ENCODE measurements around the gene SLCO1B3. TPM values are rescaled to one million over a fixed set of nuclear protein-coding genes. Genes with fewer than 3 reads are reported as not detected.

SLCO1B3 gene
- polyA plus RNA-seq, 6 donors from 2014 or later, result not detected

DNA sequence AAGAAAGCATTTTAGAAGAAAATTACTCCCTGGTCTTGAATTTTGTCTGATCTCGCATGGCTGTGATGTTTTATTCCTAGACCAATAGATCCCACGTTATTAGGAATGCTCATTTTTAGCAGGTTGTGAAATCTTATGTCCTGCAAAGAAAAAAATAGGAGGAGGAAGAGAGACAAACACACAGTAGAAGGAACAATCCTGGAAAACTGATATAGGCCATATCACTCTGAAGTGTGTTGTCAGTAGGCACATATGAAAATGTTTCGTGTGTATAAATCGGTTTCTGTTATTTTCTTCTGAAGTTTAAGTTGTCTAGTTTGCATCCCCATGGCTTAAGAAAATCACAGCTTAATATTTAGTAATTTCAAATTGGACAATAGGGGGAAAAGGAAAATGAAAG, 12.4 kb downstream of the SLCO1B3 start:
- H3K27ac Mint-ChIP-seq, result no peak overlapping the region
- no peaks in the 10 kb centered on the region for H3K27me3 Mint-ChIP-seq
- H3K9me3 Mint-ChIP-seq, result peaks cover 7 to 28% (median 9%) of the 10 kb centered on the region in 7 donors
- no peak for ATAC-seq (ENCODE audit: low read depth in 2 of 2)
- H3K36me3 Mint-ChIP-seq, result no peaks in the 10 kb centered on the region
- no peak overlapping the region for H3K4me3 Mint-ChIP-seq
- DNase-seq, result no peak
- no peaks in the 10 kb centered on the region for H3K4me1 Mint-ChIP-seq

DNA sequence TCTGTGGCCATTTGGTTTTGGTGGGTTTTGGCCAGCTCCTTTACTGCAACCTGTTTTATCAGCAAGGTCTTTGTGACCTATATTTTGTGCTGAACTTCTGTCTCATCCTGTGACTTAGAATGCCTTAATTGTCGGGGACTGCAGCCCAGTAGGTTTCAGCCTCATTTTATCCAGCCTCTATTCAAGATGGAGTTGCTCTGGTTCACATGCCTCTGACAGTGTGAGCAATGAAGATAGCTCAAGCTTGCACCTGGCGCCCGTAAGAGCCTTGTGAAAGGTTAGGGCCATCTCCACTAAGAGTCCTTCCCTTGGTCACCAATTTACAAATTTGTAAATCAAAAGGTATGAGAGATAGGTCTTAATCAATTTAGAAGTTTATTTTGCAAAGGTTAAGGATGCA, 19.4 kb downstream of the SLCO1B3 start:
- no peak overlapping the region for H3K4me3 Mint-ChIP-seq
- ATAC-seq (ENCODE audit: low read depth in 2 of 2), result no peak
- H3K36me3 Mint-ChIP-seq, result no peaks in the 10 kb centered on the region
- H3K9me3 Mint-ChIP-seq, result peaks cover 0 to 3% (median 0%) of the 10 kb centered on the region in 7 donors
- no peaks in the 10 kb centered on the region for H3K27me3 Mint-ChIP-seq
- H3K4me1 Mint-ChIP-seq, result no peaks in the 10 kb centered on the region
- no peak overlapping the region for H3K27ac Mint-ChIP-seq
- DNase-seq, result no peak

DNA sequence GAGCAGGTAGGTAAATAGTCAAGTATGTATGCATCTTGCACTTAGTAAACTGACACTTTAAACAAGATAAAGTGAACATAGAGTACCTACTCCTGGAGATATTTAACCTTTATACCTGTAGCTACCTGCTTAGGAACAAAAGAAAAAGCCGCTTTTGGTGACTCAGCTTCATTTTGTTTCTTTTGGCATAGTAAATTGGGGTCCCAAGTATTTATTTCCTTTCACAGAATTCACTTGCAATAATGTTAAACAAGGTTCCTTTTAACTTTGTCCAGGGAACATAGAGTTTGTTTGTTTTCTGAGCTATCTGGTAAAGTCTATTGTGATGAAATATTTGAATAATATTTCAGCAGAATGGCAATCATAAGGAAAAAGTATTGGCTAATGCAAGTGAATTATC, 20.0 kb downstream of the SLCO1B3 start:
- no peak overlapping the region for H3K27ac Mint-ChIP-seq
- ATAC-seq (ENCODE audit: low read depth in 2 of 2) (no peak), DNase-seq (no peak)
- H3K4me1 Mint-ChIP-seq, result no peaks in the 10 kb centered on the region
- no peak overlapping the region for H3K4me3 Mint-ChIP-seq
- H3K36me3 Mint-ChIP-seq, result no peaks in the 10 kb centered on the region
- no peaks in the 10 kb centered on the region for H3K27me3 Mint-ChIP-seq
- H3K9me3 Mint-ChIP-seq, result peaks cover 0 to 6% (median 0%) of the 10 kb centered on the region in 7 donors

DNA sequence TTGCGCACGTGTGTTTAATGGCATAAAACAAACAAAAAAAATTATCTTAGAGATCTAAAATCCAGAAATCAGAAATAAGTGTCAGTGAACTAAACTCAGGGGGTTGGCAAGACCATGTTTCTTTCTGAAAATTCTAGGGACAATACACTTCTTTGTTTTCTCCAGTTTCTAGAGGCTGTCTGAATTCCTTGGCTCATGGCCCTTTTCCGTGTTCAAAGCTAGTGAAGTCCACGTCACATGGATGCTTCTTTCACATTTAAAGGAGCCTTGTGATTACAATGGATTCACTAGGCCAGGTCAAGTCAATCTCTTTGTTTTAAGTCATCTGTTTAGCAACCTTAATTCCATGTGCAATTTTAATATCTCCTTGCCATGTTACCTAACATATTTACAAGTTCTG, 22.4 kb downstream of the SLCO1B3 start:
- Mint-ChIP-seq H3K4me1 (no peaks in the 10 kb centered on the region), H3K9me3 (peaks cover 0 to 9% (median 0%) of the 10 kb centered on the region in 7 donors), H3K36me3 (no peaks in the 10 kb centered on the region), H3K4me3 (no peak overlapping the region), H3K27me3 (no peaks in the 10 kb centered on the region), H3K27ac (no peak overlapping the region)
- ATAC-seq (ENCODE audit: low read depth in 2 of 2) (no peak), DNase-seq (no peak)

DNA sequence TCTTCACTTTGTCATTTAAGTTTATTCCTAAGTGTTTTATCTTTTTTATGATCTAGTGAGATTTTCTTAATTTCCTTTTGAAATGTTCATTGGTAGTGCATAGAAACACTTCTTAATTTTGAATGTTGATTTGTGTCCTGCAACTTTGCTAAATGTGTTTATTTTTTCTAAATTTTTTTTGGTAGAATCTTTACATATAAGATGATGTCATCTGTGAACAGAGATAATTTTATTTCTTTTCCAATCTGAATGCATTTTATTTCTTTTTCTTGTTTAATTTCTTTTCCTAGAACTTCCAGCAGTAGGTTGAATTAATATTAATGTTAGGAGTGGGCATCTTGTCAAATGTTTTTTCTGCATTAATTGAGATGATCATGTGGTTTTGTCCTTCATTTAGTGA, 42.1 kb downstream of the SLCO1B3 start:
- no peak overlapping the region for H3K4me3 Mint-ChIP-seq
- ATAC-seq (ENCODE audit: low read depth in 2 of 2) (no peak), DNase-seq (no peak)
- no peak overlapping the region for H3K27ac Mint-ChIP-seq
- H3K9me3 Mint-ChIP-seq, result peaks cover 0 to 16% (median 7%) of the 10 kb centered on the region in 7 donors
- no peaks in the 10 kb centered on the region for H3K4me1 Mint-ChIP-seq
- H3K27me3 Mint-ChIP-seq, result no peaks in the 10 kb centered on the region
- H3K36me3 Mint-ChIP-seq, result no peaks in the 10 kb centered on the region

DNA sequence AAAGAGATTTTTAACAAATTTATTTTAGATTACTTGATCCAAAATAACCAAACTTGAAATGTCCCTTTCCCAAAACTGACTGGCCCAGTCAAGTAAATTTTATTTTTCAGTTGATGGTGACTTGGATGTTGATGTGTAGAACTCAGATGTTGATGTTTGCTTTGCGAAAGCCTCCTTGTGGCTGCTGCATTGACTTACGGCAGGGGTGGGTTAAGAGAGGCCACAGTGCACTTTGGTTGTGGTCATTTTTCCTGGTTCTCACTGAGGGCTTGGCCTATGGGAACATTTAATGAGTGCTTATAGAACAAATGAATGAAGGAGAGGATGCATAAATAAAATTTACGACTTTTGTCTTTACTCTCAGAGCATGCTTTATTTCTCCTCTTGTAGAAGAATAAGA, 52.6 kb downstream of the SLCO1B3 start:
- no peaks in the 10 kb centered on the region for H3K36me3 Mint-ChIP-seq
- peaks cover 0 to 10% (median 4%) of the 10 kb centered on the region in 7 donors for H3K9me3 Mint-ChIP-seq
- H3K27me3 Mint-ChIP-seq, result no peaks in the 10 kb centered on the region
- H3K27ac Mint-ChIP-seq, result no peak overlapping the region
- H3K4me1 Mint-ChIP-seq, result no peaks in the 10 kb centered on the region
- DNase-seq (no peak), ATAC-seq (ENCODE audit: low read depth in 2 of 2) (no peak)
- H3K4me3 Mint-ChIP-seq, result no peak overlapping the region

DNA sequence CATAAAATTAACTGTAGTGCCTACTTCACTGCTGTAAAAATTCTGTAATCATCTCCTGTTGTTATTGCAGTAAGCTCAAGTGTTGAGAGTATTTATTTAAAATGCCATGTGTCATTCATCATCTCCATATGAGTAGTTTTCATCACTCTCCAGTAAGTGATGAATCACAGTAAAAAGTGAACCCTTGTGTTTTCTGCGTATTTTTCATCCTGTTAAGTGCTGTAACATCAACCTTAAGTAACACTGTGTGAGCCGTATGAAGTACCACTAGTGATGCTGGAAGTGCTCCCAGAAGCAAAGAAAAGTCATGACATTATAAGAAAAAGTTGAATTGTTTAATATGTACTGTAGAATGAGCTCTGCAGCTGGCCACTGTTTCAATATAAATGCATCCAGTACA, 55.4 kb downstream of the SLCO1B3 start:
- DNase-seq, result no peak
- ATAC-seq (ENCODE audit: low read depth in 2 of 2), result no peak
- Mint-ChIP-seq H3K27ac (no peak overlapping the region), H3K9me3 (peaks cover 0 to 8% (median 4%) of the 10 kb centered on the region in 7 donors), H3K4me3 (no peak overlapping the region), H3K4me1 (no peaks in the 10 kb centered on the region), H3K27me3 (no peaks in the 10 kb centered on the region), H3K36me3 (no peaks in the 10 kb centered on the region)

DNA sequence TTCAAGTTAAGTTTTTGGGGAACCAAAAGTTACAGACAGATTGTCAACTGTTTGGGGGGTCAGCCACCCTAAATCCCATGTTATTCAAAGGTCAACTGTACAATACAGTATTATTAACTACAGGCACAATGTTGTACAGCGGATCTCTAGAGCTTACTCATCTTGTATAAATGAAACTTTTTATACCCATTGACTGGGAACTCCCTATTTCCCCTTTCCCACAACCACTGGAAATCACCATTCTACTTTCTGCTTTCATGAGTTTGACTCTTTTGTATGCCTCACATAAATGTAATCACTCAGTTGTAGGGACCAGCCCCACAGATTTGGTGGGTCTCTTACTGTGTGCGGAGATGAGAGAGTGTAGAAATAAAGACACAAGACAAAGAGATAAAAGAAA, 57.8 kb downstream of the SLCO1B3 start:
- Mint-ChIP-seq H3K27ac (no peak overlapping the region), H3K36me3 (no peaks in the 10 kb centered on the region), H3K4me3 (no peak overlapping the region), H3K27me3 (no peaks in the 10 kb centered on the region), H3K9me3 (peaks cover 0 to 8% (median 4%) of the 10 kb centered on the region in 7 donors), H3K4me1 (no peaks in the 10 kb centered on the region)
- DNase-seq, result no peak
- ATAC-seq (ENCODE audit: low read depth in 2 of 2), result no peak

DNA sequence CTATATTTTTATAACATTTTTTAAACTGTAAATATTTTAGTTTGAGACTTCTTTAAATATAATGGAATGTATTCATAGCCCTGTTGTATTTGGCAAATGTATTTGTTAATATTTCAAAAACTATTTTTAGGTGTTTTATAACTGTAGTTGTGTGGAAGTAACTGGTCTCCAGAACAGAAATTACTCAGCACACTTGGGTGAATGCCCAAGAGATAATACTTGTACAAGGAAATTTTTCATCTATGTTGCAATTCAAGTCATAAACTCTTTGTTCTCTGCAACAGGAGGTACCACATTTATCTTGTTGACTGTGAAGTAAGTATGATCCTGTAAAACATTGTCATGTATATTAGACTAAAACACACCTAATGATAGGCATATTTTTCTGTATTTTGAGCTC, 72.8 kb downstream of the SLCO1B3 start:
- Mint-ChIP-seq H3K4me1 (no peaks in the 10 kb centered on the region), H3K27me3 (no peaks in the 10 kb centered on the region), H3K36me3 (no peaks in the 10 kb centered on the region), H3K27ac (no peak overlapping the region), H3K4me3 (no peak overlapping the region), H3K9me3 (peaks cover 0 to 10% (median 3%) of the 10 kb centered on the region in 7 donors)
- DNase-seq, result no peak
- ATAC-seq (ENCODE audit: low read depth in 2 of 2), result no peak

DNA sequence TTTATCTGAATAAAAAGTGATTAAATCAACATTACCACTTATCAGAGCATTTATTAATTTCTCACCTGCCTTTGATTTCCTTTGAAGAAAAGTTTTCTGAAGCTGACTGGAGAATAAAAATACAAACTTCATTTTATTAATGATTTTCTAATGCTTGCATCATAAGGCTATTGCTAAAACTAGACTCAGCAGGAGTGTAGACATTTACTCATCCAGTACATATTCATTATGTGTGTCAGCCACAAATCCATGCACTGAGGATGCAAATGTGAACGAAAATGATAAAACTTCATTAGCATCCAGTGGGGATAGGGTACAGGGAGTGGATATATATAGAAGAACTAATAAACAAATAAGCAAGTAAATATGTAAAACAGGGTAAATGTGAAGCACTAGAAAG, 74.6 kb downstream of the SLCO1B3 start:
- Mint-ChIP-seq H3K4me3 (no peak overlapping the region), H3K27ac (no peak overlapping the region), H3K27me3 (no peaks in the 10 kb centered on the region), H3K9me3 (peaks cover 1 to 17% (median 9%) of the 10 kb centered on the region in 7 donors), H3K4me1 (no peaks in the 10 kb centered on the region), H3K36me3 (no peaks in the 10 kb centered on the region)
- ATAC-seq (ENCODE audit: low read depth in 2 of 2) (no peak), DNase-seq (no peak)

DNA sequence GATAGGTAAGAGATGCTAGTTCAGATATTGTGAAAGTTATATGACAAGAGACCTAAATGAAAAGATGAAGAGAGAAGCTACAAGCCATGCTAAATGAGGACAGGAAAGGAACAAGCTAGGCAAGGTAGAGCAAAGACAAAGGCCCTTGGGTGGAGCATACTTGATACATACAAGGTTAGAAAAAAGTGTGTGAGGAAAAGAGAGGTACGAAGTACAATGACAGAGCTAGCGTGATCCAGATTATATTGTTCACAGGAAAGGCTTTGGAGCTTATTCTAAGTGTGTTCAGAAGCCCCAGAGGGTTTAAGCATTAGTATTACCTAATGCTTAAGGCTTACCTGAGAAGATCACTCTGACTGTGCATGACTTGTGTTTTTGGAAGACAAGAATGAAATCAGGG, 75.0 kb downstream of the SLCO1B3 start:
- Mint-ChIP-seq H3K36me3 (no peaks in the 10 kb centered on the region), H3K4me3 (no peak overlapping the region), H3K9me3 (peaks cover 1 to 21% (median 9%) of the 10 kb centered on the region in 7 donors), H3K27me3 (no peaks in the 10 kb centered on the region), H3K4me1 (no peaks in the 10 kb centered on the region), H3K27ac (no peak overlapping the region)
- no peak for ATAC-seq (ENCODE audit: low read depth in 2 of 2)
- no peak for DNase-seq

DNA sequence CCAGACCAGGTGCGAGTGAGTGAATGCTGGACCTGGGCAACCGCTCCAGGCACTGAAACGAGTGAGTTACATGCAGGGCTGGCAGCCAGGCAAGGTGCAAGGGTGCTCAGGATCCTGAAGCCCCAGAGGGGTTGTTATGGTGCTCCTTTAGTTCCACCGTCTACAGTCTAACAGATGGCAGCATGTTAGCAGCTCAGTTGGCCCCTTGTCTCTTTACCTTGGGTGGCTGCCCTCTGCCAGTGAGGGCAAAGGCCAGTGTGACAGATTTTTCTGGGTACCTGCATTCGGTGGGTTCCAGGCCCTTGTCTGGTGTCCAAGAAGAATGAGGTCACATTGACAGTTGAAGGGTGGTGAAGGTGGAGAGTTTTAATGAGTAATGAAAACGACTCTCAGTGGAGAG, 106.8 kb downstream of the SLCO1B3 start:
- no peak for DNase-seq
- no peaks in the 10 kb centered on the region for H3K4me1 Mint-ChIP-seq
- H3K36me3 Mint-ChIP-seq, result no peaks in the 10 kb centered on the region
- no peak for ATAC-seq (ENCODE audit: low read depth in 2 of 2)
- no peaks in the 10 kb centered on the region for H3K27me3 Mint-ChIP-seq
- H3K4me3 Mint-ChIP-seq, result no peak overlapping the region
- H3K9me3 Mint-ChIP-seq, result peaks cover 0 to 13% (median 2%) of the 10 kb centered on the region in 7 donors
- H3K27ac Mint-ChIP-seq, result no peak overlapping the region

DNA sequence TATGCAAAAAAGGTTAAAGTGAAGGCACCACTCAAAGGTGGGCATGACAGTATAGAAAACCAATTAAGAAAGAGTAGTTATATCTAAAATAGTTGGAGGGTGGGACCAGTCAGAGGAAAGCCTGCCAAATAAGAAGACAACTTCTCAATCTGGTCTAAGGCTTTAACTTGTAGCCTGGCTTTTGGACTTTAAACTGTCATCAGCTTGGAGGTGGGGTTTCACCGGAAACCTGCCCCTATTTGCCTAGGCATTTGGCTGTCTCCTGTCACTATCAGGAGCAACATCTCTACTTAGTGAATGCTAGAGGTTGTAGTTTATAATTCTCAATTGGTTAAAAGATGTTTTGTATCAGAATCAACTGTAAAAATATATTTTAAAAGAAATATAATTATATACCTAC, 107.3 kb downstream of the SLCO1B3 start:
- Mint-ChIP-seq H3K27me3 (no peaks in the 10 kb centered on the region), H3K4me3 (no peak overlapping the region), H3K27ac (no peak overlapping the region), H3K9me3 (peaks cover 0 to 13% (median 2%) of the 10 kb centered on the region in 7 donors), H3K4me1 (no peaks in the 10 kb centered on the region), H3K36me3 (no peaks in the 10 kb centered on the region)
- no peak for DNase-seq
- ATAC-seq (ENCODE audit: low read depth in 2 of 2), result no peak

DNA sequence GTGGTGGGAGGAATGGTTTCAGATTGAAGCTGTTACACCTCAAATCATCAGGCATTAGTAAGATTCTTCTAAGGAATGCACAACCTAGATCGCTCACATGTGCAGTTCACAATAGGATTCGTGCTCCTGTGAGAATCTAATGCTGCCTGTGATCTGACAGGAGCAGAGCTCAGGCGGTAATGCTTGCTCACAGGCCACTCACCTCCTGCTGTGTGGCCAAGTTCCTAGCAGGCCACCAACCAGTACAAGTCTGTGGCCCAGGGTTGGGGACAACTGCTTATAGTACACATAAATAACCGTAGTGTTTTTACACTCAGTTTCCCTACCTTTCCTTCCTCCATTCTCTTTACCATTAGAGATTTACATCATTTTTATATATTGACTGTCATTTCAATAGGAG, 121.4 kb downstream of the SLCO1B3 start:
- no peaks in the 10 kb centered on the region for H3K36me3 Mint-ChIP-seq
- no peaks in the 10 kb centered on the region for H3K27me3 Mint-ChIP-seq
- ATAC-seq (ENCODE audit: low read depth in 2 of 2) (no peak), DNase-seq (no peak)
- no peaks in the 10 kb centered on the region for H3K4me1 Mint-ChIP-seq
- H3K9me3 Mint-ChIP-seq, result peaks cover 0 to 22% (median 7%) of the 10 kb centered on the region in 7 donors
- H3K27ac Mint-ChIP-seq, result no peak overlapping the region
- no peak overlapping the region for H3K4me3 Mint-ChIP-seq

DNA sequence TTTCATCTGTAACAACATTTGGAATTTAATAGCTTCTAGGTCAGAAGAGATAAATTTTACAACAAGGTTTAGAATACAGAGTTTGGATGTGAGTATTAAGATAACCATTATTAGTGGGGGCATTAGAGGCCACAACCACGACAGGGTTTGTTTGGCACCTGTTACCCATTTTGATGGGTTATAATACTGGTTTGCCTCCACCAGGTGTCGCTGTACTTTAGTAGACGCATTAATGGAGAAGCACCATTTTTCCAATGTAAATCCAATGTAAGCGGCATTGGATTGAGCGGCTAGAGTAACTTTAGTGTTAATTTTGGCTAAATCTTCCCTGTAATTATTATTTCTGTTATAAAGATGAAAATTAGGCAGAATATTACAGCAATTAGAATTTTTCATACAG, 136.2 kb downstream of the SLCO1B3 start:
- Mint-ChIP-seq H3K27ac (no peak overlapping the region), H3K9me3 (peaks cover 0 to 9% (median 4%) of the 10 kb centered on the region in 7 donors)
- DNase-seq, result no peak

More for the DNA sequence above, 136.2 kb downstream of the SLCO1B3 start:
- no peaks in the 10 kb centered on the region for H3K36me3 Mint-ChIP-seq
- no peak overlapping the region for H3K4me3 Mint-ChIP-seq
- no peak for ATAC-seq (ENCODE audit: low read depth in 2 of 2)
- H3K4me1 Mint-ChIP-seq, result no peaks in the 10 kb centered on the region
- no peaks in the 10 kb centered on the region for H3K27me3 Mint-ChIP-seq
